PFSK-1 (cell line): ENCODE measurements around the gene SIGMAR1.

Experiments
- POLR2AphosphoS5 ChIP-seq: IDR thresholded peaks from 2 replicates; pipeline ENCODE4 v1.6.1; 2012; ENCODE audit warnings: low read depth, mild to moderate bottlenecking, control low read depth, low read length, moderate library complexity
- REST ChIP-seq, 2 experiments: IDR thresholded peaks; 2 replicates each; pipeline versions ENCODE4 v1.6.1 to v1.8.0; 2011 to 2012; ENCODE audit warnings: low read depth in 2 of 2, low read length in 2 of 2, control low read depth in 1 of 2, inconsistent platforms in 1 of 2, mild to moderate bottlenecking in 1 of 2, moderate library complexity in 1 of 2; ENCODE audit not compliant: insufficient read depth in 1 of 2
- SIN3A ChIP-seq: IDR thresholded peaks from 2 replicates; pipeline ENCODE4 v1.6.1; 2012; ENCODE audit warnings: mild to moderate bottlenecking, low read length, moderate library complexity, borderline replicate concordance; ENCODE audit not compliant: insufficient read depth
- TAF1 ChIP-seq: IDR thresholded peaks from 2 replicates; pipeline ENCODE4 v1.6.1; 2012; ENCODE audit warnings: low read length, control low read depth, borderline replicate concordance; ENCODE audit not compliant: insufficient read depth

GRCh38 chr9:34606190-34606589 is 31.4 kb downstream of the SIGMAR1 start:
- TF ChIP-seq REST (IDR thresholded peaks at IDR 0.05; ENCODE audit: insufficient read depth in 1 of 2, low read depth in 2 of 2, low read length in 2 of 2), result no peak
- no peak for TF ChIP-seq POLR2AphosphoS5
- no peak for TF ChIP-seq TAF1
- no peak for TF ChIP-seq SIN3A
